Ascending aorta (tissue), 2 donors: Measurements from ENCODE around the gene MAML3. TPM values are rescaled to one million over a fixed set of nuclear protein-coding genes. Genes with fewer than 3 reads are reported as not detected.

Experiments
- DNase-seq, 2 donors: peaks; one replicate each; pipeline ENCODE4 v3.0.0-alpha.2; 2019; ENCODE audit warnings: low spot score in 2 of 2
- H3K27ac ChIP-seq, 2 donors: fragments of 200-600 bp; sonication (generic); one replicate each; pipeline ENCODE4 v1.5.1; 2016 to 2017; ENCODE audit warnings: mild to moderate bottlenecking in 1 of 2
- H3K27me3 ChIP-seq: fragments of 200-600 bp; sonication (generic); one replicate; pipeline ENCODE4 v1.5.1; 2017
- H3K36me3 ChIP-seq, 2 donors: fragments of 200-600 bp; sonication (generic); one replicate each; pipeline ENCODE4 v1.5.1; 2016
- H3K4me1 ChIP-seq, 2 donors: fragments of 200-600 bp; sonication (generic); one replicate each; pipeline ENCODE4 v1.5.1; 2016 to 2017; ENCODE audit warnings: mild to moderate bottlenecking in 1 of 2
- H3K4me3 ChIP-seq, 2 donors: fragments of 200-600 bp; sonication (generic); one replicate each; pipeline ENCODE4 v1.5.1; 2016 to 2017; ENCODE audit warnings: mild to moderate bottlenecking in 1 of 2
- H3K9me3 ChIP-seq, 2 donors: fragments of 200-600 bp; sonication (generic); one replicate each; pipeline ENCODE4 v1.5.1; 2016
- CTCF ChIP-seq, 3 experiments: fragments of 200-600 bp in 2 of 3; fragments of 450-650 bp in 1 of 3; sonication (generic) in 2 of 3; IDR thresholded peaks; one replicate each; pipeline ENCODE4 v1.5.1; 2016 to 2019; ENCODE audit warnings: antibody characterized with exemption in 3 of 3, mild to moderate bottlenecking in 1 of 3, moderate library complexity in 1 of 3
- intact Hi-C: fragments of 100-400 bp; cut with DNase I; formaldehyde crosslinking; loops from one replicate; pipeline ENCODE4 v1.15.1; 2023
- total RNA-seq: library from RNA; depleted of rRNA; stranded (reverse); fragments of >200 nt; gene quantifications from one replicate; pipeline ENCODE4 v1.1.0, GENCODE V29; 2016

Gene MAML3
- total RNA-seq, 1 donor from 2014 or later: 4.7 TPM

GRCh38 chr4:139668036-139668435 lies 485.9 kb downstream of the MAML3 start:
- H3K36me3 ChIP-seq: peaks cover 0 to 8% of the 10 kb centered on the region in 2 donors
- DNase-seq: no peak
- no peak overlapping the region for H3K4me3 ChIP-seq
- no peaks in the 10 kb centered on the region for H3K27me3 ChIP-seq
- no peaks in the 10 kb centered on the region for H3K9me3 ChIP-seq
- H3K4me1 ChIP-seq: peaks cover 2 to 9% of the 10 kb centered on the region in 2 donors
- no peak overlapping the region for H3K27ac ChIP-seq
- intact Hi-C loops: loop anchor here (5.0 kb wide), 1 partner anchor 484 kb away; the partner anchor contains the start of gene MAML3
- TF ChIP-seq CTCF (IDR thresholded peaks at IDR 0.05): no peak

Other genes starting within 250 kb of the MAML3 start
- gene SCOC, start 219.5 kb upstream of the MAML3 start, total RNA-seq: 7.2 TPM